ENCODE results near the gene ACOX2. TPM values are rescaled to one million over a fixed set of nuclear protein-coding genes. Genes with fewer than 3 reads are reported as not detected.

The ACOX2 gene
- polyA plus RNA-seq, 3 donors = 2.4 to 2.5 (median 2.4) TPM

DNA sequence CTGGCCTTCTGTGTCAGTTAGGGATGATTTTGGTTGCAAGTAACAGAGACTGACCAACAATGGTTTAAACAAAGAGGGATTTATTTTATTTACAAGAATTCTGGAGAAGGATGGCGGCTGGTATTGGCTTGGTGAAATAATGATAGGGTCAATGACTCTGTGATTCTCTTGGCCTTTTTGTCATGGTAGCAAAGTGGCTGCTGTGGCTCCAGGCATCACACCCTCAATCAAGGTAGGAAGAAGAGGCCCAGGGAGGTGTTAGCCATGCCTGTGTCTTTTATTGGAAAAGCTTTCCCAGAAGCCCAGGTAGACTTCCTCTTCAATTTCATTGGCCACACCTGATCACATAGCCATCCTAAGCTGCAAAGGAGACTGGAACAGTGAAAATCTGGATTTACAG lies 27.1 kb upstream of the ACOX2 start:
- no peaks in the 10 kb centered on the region for H3K79me2 ChIP-seq (ENCODE audit: insufficient read depth, low read length)
- no peak overlapping the region for H3K27ac ChIP-seq (ENCODE audit: low read depth in 1 of 2, low read length in 2 of 2)
- Mint-ChIP-seq H3K27me3 (ENCODE audit: low read depth in 3 of 3) (peaks cover 1 to 4% (median 4%) of the 10 kb centered on the region in 3 donors), H3K36me3 (no peaks in the 10 kb centered on the region), H3K4me3 (no peak overlapping the region), H3K9me3 (peaks cover 0 to 3% (median 2%) of the 10 kb centered on the region in 7 donors), H3K4me1 (peaks cover 5% of the 10 kb centered on the region), H3K27ac (no peak overlapping the region)
- H3K4me2 ChIP-seq (replicated peaks; ENCODE audit: extremely low read depth, low read length, poor library complexity, severe bottlenecking) = no peak overlapping the region
- H3K9ac ChIP-seq (ENCODE audit: insufficient read depth, low read length, poor library complexity, severe bottlenecking) = no peak overlapping the region
- H3K36me3 ChIP-seq (replicated peaks in 1 of 2; ENCODE audit: control insufficient read depth in 1 of 2, insufficient read depth in 2 of 2, low read length in 2 of 2) = no peaks in the 10 kb centered on the region
- WGBS (ENCODE audit: insufficient coverage) = 100% methylated on average over 1 of the region's 1 CpG
- no peaks in the 10 kb centered on the region for H3K27me3 ChIP-seq (ENCODE audit: control insufficient read depth in 2 of 2, insufficient read depth in 2 of 2, low read length in 2 of 2)
- H4K20me1 ChIP-seq (ENCODE audit: insufficient read depth, low read length) = no peaks in the 10 kb centered on the region
- no peak for DNase-seq
- no peak overlapping the region for H3K4me3 ChIP-seq (replicated peaks in 1 of 3; ENCODE audit: low read depth in 2 of 3, low read length in 3 of 3)
- TF ChIP-seq, protein P1, sequence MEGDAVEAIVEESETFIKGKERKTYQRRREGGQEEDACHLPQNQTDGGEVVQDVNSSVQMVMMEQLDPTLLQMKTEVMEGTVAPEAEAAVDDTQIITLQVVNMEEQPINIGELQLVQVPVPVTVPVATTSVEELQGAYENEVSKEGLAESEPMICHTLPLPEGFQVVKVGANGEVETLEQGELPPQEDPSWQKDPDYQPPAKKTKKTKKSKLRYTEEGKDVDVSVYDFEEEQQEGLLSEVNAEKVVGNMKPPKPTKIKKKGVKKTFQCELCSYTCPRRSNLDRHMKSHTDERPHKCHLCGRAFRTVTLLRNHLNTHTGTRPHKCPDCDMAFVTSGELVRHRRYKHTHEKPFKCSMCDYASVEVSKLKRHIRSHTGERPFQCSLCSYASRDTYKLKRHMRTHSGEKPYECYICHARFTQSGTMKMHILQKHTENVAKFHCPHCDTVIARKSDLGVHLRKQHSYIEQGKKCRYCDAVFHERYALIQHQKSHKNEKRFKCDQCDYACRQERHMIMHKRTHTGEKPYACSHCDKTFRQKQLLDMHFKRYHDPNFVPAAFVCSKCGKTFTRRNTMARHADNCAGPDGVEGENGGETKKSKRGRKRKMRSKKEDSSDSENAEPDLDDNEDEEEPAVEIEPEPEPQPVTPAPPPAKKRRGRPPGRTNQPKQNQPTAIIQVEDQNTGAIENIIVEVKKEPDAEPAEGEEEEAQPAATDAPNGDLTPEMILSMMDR (IDR thresholded peaks at IDR 0.05) = no peak
- no peak overlapping the region for H2AFZ ChIP-seq (ENCODE audit: insufficient read depth, low read depth, low read length, poor library complexity, severe bottlenecking)
- H3K9me3 ChIP-seq (replicated peaks in 1 of 2; ENCODE audit: control insufficient read depth in 1 of 2, insufficient read depth in 1 of 2, low read length in 2 of 2) = no peaks in the 10 kb centered on the region
- intact Hi-C loops (cut with micrococcal nuclease) = no loop called here
- no peaks in the 10 kb centered on the region for H3K4me1 ChIP-seq (ENCODE audit: control insufficient read depth in 1 of 2, insufficient read depth in 2 of 2, low read length in 2 of 2)

GRCh38 chr3:58563386-58564035 lies 26.5 kb upstream of the ACOX2 start:
- DNase-seq = no peak
- Mint-ChIP-seq H3K4me3 (no peak overlapping the region), H3K9me3 (peaks cover 0 to 3% (median 2%) of the 10 kb centered on the region in 7 donors), H3K36me3 (no peaks in the 10 kb centered on the region), H3K27ac (no peak overlapping the region), H3K4me1 (no peaks in the 10 kb centered on the region), H3K27me3 (ENCODE audit: low read depth in 3 of 3) (peaks cover 1 to 4% (median 2%) of the 10 kb centered on the region in 3 donors)
- Histone ChIP-seq H2AFZ (ENCODE audit: insufficient read depth, low read depth, low read length, poor library complexity, severe bottlenecking) (no peak overlapping the region), H3K4me1 (ENCODE audit: control insufficient read depth in 1 of 2, insufficient read depth in 2 of 2, low read length in 2 of 2) (no peaks in the 10 kb centered on the region), H4K20me1 (ENCODE audit: insufficient read depth, low read length) (no peaks in the 10 kb centered on the region), H3K4me3 (replicated peaks in 1 of 3; ENCODE audit: low read depth in 2 of 3, low read length in 3 of 3) (no peak overlapping the region), H3K27me3 (ENCODE audit: control insufficient read depth in 2 of 2, insufficient read depth in 2 of 2, low read length in 2 of 2) (no peaks in the 10 kb centered on the region), H3K4me2 (replicated peaks; ENCODE audit: extremely low read depth, low read length, poor library complexity, severe bottlenecking) (no peak overlapping the region), H3K79me2 (ENCODE audit: insufficient read depth, low read length) (no peaks in the 10 kb centered on the region), H3K36me3 (replicated peaks in 1 of 2; ENCODE audit: control insufficient read depth in 1 of 2, insufficient read depth in 2 of 2, low read length in 2 of 2) (no peaks in the 10 kb centered on the region), H3K9me3 (replicated peaks in 1 of 2; ENCODE audit: control insufficient read depth in 1 of 2, insufficient read depth in 1 of 2, low read length in 2 of 2) (no peaks in the 10 kb centered on the region), H3K27ac (ENCODE audit: low read depth in 1 of 2, low read length in 2 of 2) (no peak overlapping the region), H3K9ac (ENCODE audit: insufficient read depth, low read length, poor library complexity, severe bottlenecking) (no peak overlapping the region)
- intact Hi-C loops (cut with micrococcal nuclease) = no loop called here
- 96% methylated on average over 6 of the region's 6 CpGs for WGBS (ENCODE audit: insufficient coverage)
- TF ChIP-seq, protein P1 (IDR thresholded peaks at IDR 0.05) = no peak
